Measurements from ENCODE around the gene MGLL.

Gene MGLL

GRCh38 chr3:127817406-127817841, 4.9 kb downstream of the MGLL start:
- Histone ChIP-seq H3K9me3 (no peaks in the 10 kb centered on the region), H3K27me3 (no peaks in the 10 kb centered on the region), H3K4me3 (ENCODE audit: low read depth in 1 of 2, low read length in 1 of 2) (no peak overlapping the region), H3K27ac (no peak overlapping the region), H3K4me1 (ENCODE audit: control insufficient read depth in 1 of 2, insufficient read depth in 1 of 2, low read depth in 1 of 2, low read length in 1 of 2) (peaks cover 42 to 50% of the 10 kb centered on the region in 2 experiments), H3K36me3 (peaks cover 17% of the 10 kb centered on the region)
- no peak for TF ChIP-seq CTCF (IDR thresholded peaks at IDR 0.05)

GRCh38 chr3:127816783-127817405, 5.4 kb downstream of the MGLL start:
- no peak overlapping the region for H3K27ac ChIP-seq

GRCh38 chr3:127815641-127816605, 6.4 kb downstream of the MGLL start:
- Histone ChIP-seq H3K27me3 (no peaks in the 10 kb centered on the region), H3K4me3 (ENCODE audit: low read depth in 1 of 2, low read length in 1 of 2) (no peak overlapping the region), H3K36me3 (peaks cover 18% of the 10 kb centered on the region), H3K27ac (no peak overlapping the region), H3K4me1 (ENCODE audit: control insufficient read depth in 1 of 2, insufficient read depth in 1 of 2, low read depth in 1 of 2, low read length in 1 of 2) (peaks cover 27 to 35% of the 10 kb centered on the region in 2 experiments), H3K9me3 (no peaks in the 10 kb centered on the region)
- no peak for TF ChIP-seq CTCF (IDR thresholded peaks at IDR 0.05)

More at GRCh38 chr3:127816783-127817405, 5.4 kb downstream of the MGLL start:
- Histone ChIP-seq H3K27me3 (no peaks in the 10 kb centered on the region), H3K9me3 (no peaks in the 10 kb centered on the region), H3K4me1 (ENCODE audit: control insufficient read depth in 1 of 2, insufficient read depth in 1 of 2, low read depth in 1 of 2, low read length in 1 of 2) (peaks cover 37 to 44% of the 10 kb centered on the region in 2 experiments), H3K36me3 (peaks cover 18% of the 10 kb centered on the region), H3K4me3 (ENCODE audit: low read depth in 1 of 2, low read length in 1 of 2) (no peak overlapping the region)
- no peak for TF ChIP-seq CTCF (IDR thresholded peaks at IDR 0.05)

- H3K4me1 ChIP-seq (ENCODE audit: control insufficient read depth in 1 of 2, insufficient read depth in 1 of 2, low read depth in 1 of 2, low read length in 1 of 2), result peaks cover 18 to 25% of the 10 kb centered on the region in 2 experiments
- TF ChIP-seq CTCF (IDR thresholded peaks at IDR 0.05), result no peak
- no peak overlapping the region for H3K27ac ChIP-seq
- H3K36me3 ChIP-seq, result peaks cover 18% of the 10 kb centered on the region
- H3K4me3 ChIP-seq (ENCODE audit: low read depth in 1 of 2, low read length in 1 of 2), result no peak overlapping the region
- no peaks in the 10 kb centered on the region for H3K27me3 ChIP-seq
- no peaks in the 10 kb centered on the region for H3K9me3 ChIP-seq
These were observed 7.3 kb downstream of the MGLL start for GRCh38 chr3:127815001-127815400.

GRCh38 chr3:127814325-127814781, 8.0 kb downstream of the MGLL start:
- H3K9me3 ChIP-seq, result no peaks in the 10 kb centered on the region
- TF ChIP-seq CTCF (IDR thresholded peaks at IDR 0.05), result no peak

More at GRCh38 chr3:127814325-127814781, 8.0 kb downstream of the MGLL start:
- no peaks in the 10 kb centered on the region for H3K27me3 ChIP-seq
- H3K4me3 ChIP-seq (ENCODE audit: low read depth in 1 of 2, low read length in 1 of 2), result no peak overlapping the region
- H3K36me3 ChIP-seq, result peaks cover 18% of the 10 kb centered on the region
- peaks cover 11 to 19% of the 10 kb centered on the region in 2 experiments for H3K4me1 ChIP-seq (ENCODE audit: control insufficient read depth in 1 of 2, insufficient read depth in 1 of 2, low read depth in 1 of 2, low read length in 1 of 2)
- no peak overlapping the region for H3K27ac ChIP-seq
